Heart right ventricle (tissue), 16 donors: ENCODE measurements around the gene IGF2R. TPM values are rescaled to one million over a fixed set of nuclear protein-coding genes. Genes with fewer than 3 reads are reported as not detected.

Experiments used
- ATAC-seq, 8 donors: fragments of 200-7000 bp; cut with Tn5 transposase; one replicate each; pipeline ENCODE4 v1.9.1; 2020; ENCODE audit warnings: mild to moderate bottlenecking in 8 of 8, moderate library complexity in 8 of 8, moderate number of reproducible peaks in 1 of 8
- DNase-seq, 2 donors: peaks; one replicate each; pipeline ENCODE4 v3.0.0-alpha.2; 2020
- H3K27ac ChIP-seq, 10 donors: fragments of 200-600 bp; sonication (generic) in 2 of 10; one replicate each; pipeline versions ENCODE4 v1.5.0 to v1.8.0; 2020 to 2022; ENCODE audit warnings: mild to moderate bottlenecking in 3 of 10
- H3K27me3 ChIP-seq, 7 donors: fragments of 200-600 bp; one replicate each; pipeline ENCODE4 v1.8.0; 2021 to 2022; ENCODE audit warnings: mild to moderate bottlenecking in 2 of 7
- H3K36me3 ChIP-seq, 9 donors: fragments of 200-600 bp; sonication (generic) in 1 of 9; one replicate each; pipeline versions ENCODE4 v1.5.0 to v1.8.0; 2020 to 2022; ENCODE audit warnings: mild to moderate bottlenecking in 2 of 9
- H3K4me1 ChIP-seq, 9 donors: fragments of 200-600 bp; sonication (generic) in 1 of 9; one replicate each; pipeline versions ENCODE4 v1.5.0 to v1.8.0; 2020 to 2022; ENCODE audit warnings: mild to moderate bottlenecking in 4 of 9
- H3K4me3 ChIP-seq, 10 donors: fragments of 200-600 bp; sonication (generic) in 2 of 10; one replicate each; pipeline versions ENCODE4 v1.5.0 to v1.8.0; 2020 to 2022; ENCODE audit warnings: mild to moderate bottlenecking in 7 of 10, moderate library complexity in 2 of 10
- H3K9me3 ChIP-seq, 11 donors: fragments of 200-600 bp in 10 of 11; sonication (generic) in 2 of 11; one replicate each; pipeline versions ENCODE4 v1.5.0 to v1.8.0; 2013 to 2022; ENCODE audit warnings: mild to moderate bottlenecking in 2 of 11, control low read depth in 1 of 11, moderate library complexity in 1 of 11
- CTCF ChIP-seq, 9 donors: fragments of 200-600 bp; sonication (generic) in 2 of 9; IDR thresholded peaks; one replicate each; pipeline versions ENCODE4 v1.5.0 to v1.8.0; 2021 to 2022; ENCODE audit warnings: antibody characterized with exemption in 9 of 9, mild to moderate bottlenecking in 5 of 9, moderate library complexity in 1 of 9
- WGBS, 2 donors: extraction: QIAGEN DNeasy Blood & Tissue Kit; methylation state at CpG; one replicate each; pipeline ENCODE4 v1.1.7; 2013; ENCODE audit warnings: inconsistent platforms in 1 of 2; 5-methylcytosine and 5-hydroxymethylcytosine counted together
- intact Hi-C, 10 donors: fragments of 100-400 bp; cut with DNase I; formaldehyde crosslinking; loops; one replicate each; pipeline versions ENCODE4 v1.11.1 to v1.14.2; 2022
- polyA plus RNA-seq, 2 donors: library from polyadenylated mRNA; stranded (reverse); fragments of 200-250 nt; gene quantifications; one replicate each; pipeline ENCODE4 v1.2.3, GENCODE V29; 2013
- total RNA-seq, 10 donors: library from RNA; stranded (reverse); fragmentation: NEBNext Ultra II Directional in 3 of 10; extraction: Animal tissue kit (Norgen Biotek cat#: 25700) in 3 of 10; gene quantifications; one replicate each; pipeline versions ENCODE4 v1.2.1 to v1.2.4, GENCODE V29; 2021 to 2023
- donor health status: Arrhythmogenic right ventricular cardiomyopathy.
- donor health status: ischemic (EF 13 %, LVEDD 7.1; RV severe dilation, severe dysfunction).
- donor health status: healthy with polysubstance abuse.
- donor health status: DM: no; HTN: yes; CAD: no.
- donor health status: DM: no; HTN: no; CAD: no.
- donor health status: ischemic (EF 25% LVEDD 6.9; RV normal size, moderate dysfunction).
- donor health status: ischemic (EF 25% LVEDD 5.7; RV mildly dilated, moderate dysfunction).
- donor health status: healthy.
- donor health status: DM: yes; HTN: yes; CAD: no.
- donor health status: Ischemic cardiomyopathy.
- donor health status: ischemic (EF 35%, LVEDD 5.7; RV mildly dilated, moderate dysfunction).
- donor health status: nonischemic (EF 11% LVEDD 7.7; RV severe dilation, severe dysfunction).
- donor health status: DM: yes; HTN: yes; CAD: no.
- donor health status: PGD.
- donor health status: ischemic (EF 29% LVEDD 5.4; RV normal size, mild dysfunction).
- donor health status: nonischemic (EF 23%, LVEDD 6.1; RV moderate dilation, normal function).

Gene IGF2R
- total and polyA plus RNA-seq, 12 donors, result 13.7 to 95.6 (median 70.2) TPM

GRCh38 chr6:159941286-159942113 is 27.4 kb upstream of the IGF2R start:
- H3K36me3 ChIP-seq, result no peaks in the 10 kb centered on the region
- no peaks in the 10 kb centered on the region for H3K27me3 ChIP-seq
- DNase-seq (no peak), ATAC-seq (peak in 6 of 8 donors; percentile 29 to 69 (median 42))
- WGBS, 2 donors, result 74% methylated on average over 11 of the region's 11 CpGs
- peaks cover 0 to 32% (median 16%) of the 10 kb centered on the region in 9 donors for H3K4me1 ChIP-seq
- TF ChIP-seq CTCF (IDR thresholded peaks at IDR 0.05), result peak in 8 of 9 donors; percentile 36 to 69 (median 56)
- intact Hi-C loops, result loop anchor here in 7 of 10 donors (1.0 to 5.0 kb wide), 4 partner anchors 74 to 79 kb away; no protein-coding TSS in a partner anchor
- H3K27ac ChIP-seq, result no peak overlapping the region
- peaks cover 0 to 22% (median 12%) of the 10 kb centered on the region in 11 donors for H3K9me3 ChIP-seq
- no peak overlapping the region for H3K4me3 ChIP-seq

- Histone ChIP-seq H3K27me3 (no peaks in the 10 kb centered on the region), H3K27ac (peak overlapping the region in 2 of 10 donors; percentile 5 to 26), H3K9me3 (peaks cover 0 to 22% (median 12%) of the 10 kb centered on the region in 11 donors), H3K4me3 (no peak overlapping the region), H3K4me1 (peaks cover 0 to 32% (median 16%) of the 10 kb centered on the region in 9 donors), H3K36me3 (no peaks in the 10 kb centered on the region)
- intact Hi-C loops, result loop anchor here in 5 of 10 donors (2.0 to 5.0 kb wide), 3 partner anchors 76 to 81 kb away; no protein-coding TSS in a partner anchor
- TF ChIP-seq CTCF (IDR thresholded peaks at IDR 0.05), result no peak
- peak in 7 of 8 donors; percentile 36 to 83 (median 43) for ATAC-seq
- 42 to 56% methylated on average over 6 of the region's 6 CpGs for WGBS, 2 donors
- no peak for DNase-seq
Measured at GRCh38 chr6:159943101-159943632, 25.7 kb upstream of the IGF2R start.

GRCh38 chr6:159943968-159944598 is 24.8 kb upstream of the IGF2R start:
- TF ChIP-seq CTCF (IDR thresholded peaks at IDR 0.05), result no peak
- ATAC-seq, result no peak
- intact Hi-C loops, result loop anchor here in 5 of 10 donors (2.0 to 5.0 kb wide), 3 partner anchors 77 to 82 kb away; no protein-coding TSS in a partner anchor
- Histone ChIP-seq H3K9me3 (peaks cover 0 to 22% (median 12%) of the 10 kb centered on the region in 11 donors), H3K27me3 (no peaks in the 10 kb centered on the region), H3K27ac (peak overlapping the region in 1 of 10 donors; percentile 26), H3K36me3 (no peaks in the 10 kb centered on the region), H3K4me1 (peaks cover 0 to 26% (median 16%) of the 10 kb centered on the region in 9 donors), H3K4me3 (no peak overlapping the region)
- 46 to 94% methylated on average over 2 of the region's 2 CpGs for WGBS, 2 donors
- no peak for DNase-seq

- Histone ChIP-seq H3K27ac (no peak overlapping the region), H3K9me3 (peaks cover 0 to 22% (median 12%) of the 10 kb centered on the region in 11 donors), H3K4me3 (no peak overlapping the region), H3K36me3 (no peaks in the 10 kb centered on the region), H3K4me1 (peaks cover 0 to 18% (median 10%) of the 10 kb centered on the region in 9 donors), H3K27me3 (no peaks in the 10 kb centered on the region)
- WGBS, 2 donors, result 94 to 95% methylated on average over 6 of the region's 6 CpGs
- intact Hi-C loops, result no loop called here
- ATAC-seq (no peak), DNase-seq (no peak)
- TF ChIP-seq CTCF (IDR thresholded peaks at IDR 0.05), result no peak
Measured at GRCh38 chr6:159945801-159946392, 23.0 kb upstream of the IGF2R start.
